HG03196 (cell line): ENCODE data around the gene C22orf15.

ENCODE experiments used
- ATAC-seq: cut with Tn5 transposase; IDR thresholded peaks from one replicate; pipeline ENCODE4 v1.9.1; 2021; ENCODE audit not compliant: unreplicated experiment

Gene C22orf15

DNA sequence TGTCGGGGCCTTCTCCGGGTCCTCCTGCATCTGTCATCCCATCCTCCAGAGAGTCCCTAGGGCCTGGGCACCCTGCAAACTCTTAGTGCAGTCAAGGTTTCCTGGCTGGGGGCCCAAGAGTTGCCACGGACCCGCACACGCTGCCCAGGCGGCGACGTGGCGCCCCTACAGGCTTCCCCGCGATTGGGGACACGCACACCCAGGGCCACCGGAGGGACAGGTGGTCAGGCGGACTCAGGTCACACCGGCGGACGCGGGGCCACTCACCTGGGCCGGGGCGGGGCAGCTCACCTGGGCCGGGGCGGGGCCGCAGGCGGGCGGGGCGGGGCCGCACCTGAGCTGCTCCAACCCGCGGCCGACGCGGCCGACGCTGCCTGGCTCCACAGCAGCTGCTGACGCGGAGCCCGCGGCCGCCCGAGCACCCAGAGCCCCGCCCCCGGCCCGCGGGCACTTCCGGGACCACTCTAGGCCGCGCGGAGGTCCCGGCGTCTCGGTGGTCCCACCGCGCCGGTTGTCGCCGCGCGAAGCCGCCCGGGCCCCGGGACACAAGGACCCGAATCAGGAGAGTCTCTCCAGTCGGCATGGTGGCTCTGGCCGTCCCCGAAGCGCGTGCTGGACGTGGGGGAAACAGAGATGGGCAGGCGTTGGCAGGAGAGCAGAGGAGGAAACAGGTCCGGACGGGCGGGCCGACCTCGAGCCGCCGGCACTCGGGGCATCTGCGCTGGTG lies 11.9 kb upstream of the C22orf15 start, which contains the start of gene ZNF70:
ZNF70 (minus strand) TSS at position 399 of the 727 bp plus-strand sequence. CDS start 5,972 bp downstream, outside the sequence.
- peak; percentile 65 for ATAC-seq

GRCh38 chr22:23751441-23751996 lies 11.3 kb upstream of the C22orf15 start:
- peak; percentile 13 for ATAC-seq

DNA sequence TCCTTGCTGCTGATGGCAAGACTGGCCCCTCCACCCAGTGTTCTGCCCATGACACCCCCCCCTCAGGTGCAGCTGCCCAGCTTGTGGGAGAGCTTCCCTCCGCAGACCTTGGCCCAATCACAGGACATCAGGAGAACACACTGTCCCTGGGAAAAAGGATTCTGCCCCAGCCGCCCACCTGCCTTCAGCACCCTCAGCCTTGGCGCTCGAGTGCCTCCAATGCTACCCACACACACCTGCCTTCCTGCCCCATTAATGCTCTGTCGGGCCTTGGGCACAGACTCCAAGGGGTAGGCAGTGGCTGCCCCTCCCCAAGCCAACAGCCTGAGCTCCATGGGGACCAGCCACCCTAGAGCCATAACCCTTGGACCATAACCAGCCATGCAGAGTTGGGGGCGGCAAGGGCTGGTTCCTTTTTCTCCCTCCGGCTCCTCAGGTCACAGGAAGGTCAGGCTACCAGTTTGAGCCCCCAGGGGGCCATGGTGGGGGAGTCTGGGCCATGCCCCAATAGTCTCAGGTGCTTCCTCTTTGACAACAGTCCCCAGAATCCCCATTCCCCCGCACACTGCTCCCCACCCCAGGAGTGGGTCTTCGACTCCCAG lies 10.6 kb upstream of the C22orf15 start:
- no peak for ATAC-seq

DNA sequence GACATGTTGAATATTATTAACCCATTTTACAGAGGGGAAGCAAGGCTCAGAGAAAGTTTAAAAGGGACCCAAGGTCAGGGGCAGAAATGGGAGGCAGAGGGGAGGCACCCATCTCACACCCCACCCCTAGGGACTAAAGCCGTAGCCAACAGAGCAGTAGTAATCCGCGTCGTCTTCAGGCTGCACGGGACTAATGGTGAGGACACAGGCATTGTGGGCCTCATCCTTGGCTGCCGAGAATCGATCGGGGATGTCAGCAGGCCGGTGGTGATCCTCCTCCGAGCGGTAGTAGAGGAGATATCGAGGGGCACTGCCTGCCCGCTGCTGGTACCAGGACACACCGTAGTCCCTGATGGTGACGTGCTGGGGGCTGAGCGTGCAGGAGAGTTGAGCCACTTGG lies 10.0 kb upstream of the C22orf15 start:
- no peak for ATAC-seq

GRCh38 chr22:23753385-23753784 lies 9.4 kb upstream of the C22orf15 start:
- ATAC-seq, result no peak

DNA sequence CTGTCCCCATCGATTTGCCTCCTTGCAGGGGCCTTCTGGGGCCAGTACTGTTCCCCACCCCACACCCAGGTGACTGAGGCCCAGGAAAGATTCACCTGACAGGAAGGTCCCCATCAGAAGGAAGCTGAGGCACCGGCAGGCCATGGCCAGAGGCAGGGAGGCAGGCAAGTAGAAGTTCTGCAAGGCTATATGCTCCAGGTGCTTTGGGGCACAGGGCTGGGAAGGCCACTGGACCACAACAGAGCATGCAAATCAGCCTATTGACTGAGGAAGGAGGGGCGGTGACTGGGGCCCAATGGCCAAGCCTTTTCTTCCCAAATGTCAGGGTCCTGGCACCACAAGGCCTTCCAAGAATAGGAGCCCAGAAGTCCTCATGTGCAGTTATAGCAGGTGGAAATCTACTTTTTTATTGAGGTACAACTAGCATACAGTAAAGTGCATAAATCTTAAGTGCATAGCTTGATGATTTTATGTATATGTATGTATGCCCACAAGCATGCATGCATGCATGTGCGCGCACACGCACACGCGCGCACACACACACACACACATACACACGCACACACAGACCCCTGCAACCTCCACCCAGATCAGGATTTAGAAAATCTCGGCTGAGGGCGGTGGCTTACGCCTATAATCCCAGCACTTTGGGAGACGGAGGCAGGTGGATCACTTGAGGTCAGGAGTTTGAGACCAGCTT lies 8.4 kb upstream of the C22orf15 start, which contains the start of gene VPREB3:
VPREB3 (minus strand) TSS at position 206 of the 700 bp plus-strand sequence; CDS start at position 144, 62 bp downstream.
- ATAC-seq, result no peak

DNA sequence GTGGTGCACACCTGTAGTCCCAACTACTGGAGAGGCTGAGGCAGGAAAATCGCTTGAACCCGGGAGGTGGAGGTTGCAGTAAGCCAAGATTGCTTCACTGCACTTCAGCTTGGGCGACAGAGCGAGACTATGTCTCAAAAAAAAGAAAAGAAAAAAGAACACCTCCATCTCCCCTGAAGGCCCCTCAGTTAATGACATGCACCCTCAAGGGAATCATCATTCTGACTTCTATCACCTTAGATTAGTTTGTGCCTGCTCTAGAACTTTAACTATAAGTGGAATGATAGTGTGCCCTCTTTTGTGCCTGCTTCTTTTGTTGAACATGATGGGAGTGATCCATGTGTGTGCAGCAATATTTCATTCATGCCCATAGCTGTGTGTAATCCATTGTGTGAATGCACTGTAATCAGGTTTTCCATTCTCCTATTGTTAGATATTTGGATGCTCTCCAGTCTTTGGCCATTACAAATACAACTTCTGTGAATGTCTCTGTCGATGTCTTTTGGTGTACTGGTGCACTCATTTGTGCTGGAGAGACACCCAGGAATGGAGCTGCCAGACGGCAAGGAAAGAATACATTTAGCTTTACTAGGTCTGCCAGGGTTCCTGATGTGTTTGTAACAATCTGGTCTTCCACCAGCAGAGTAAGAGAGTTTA lies 7.7 kb upstream of the C22orf15 start:
- no peak for ATAC-seq

- no peak for ATAC-seq
These were observed 7.1 kb upstream of the C22orf15 start for GRCh38 chr22:23755711-23756110.

DNA sequence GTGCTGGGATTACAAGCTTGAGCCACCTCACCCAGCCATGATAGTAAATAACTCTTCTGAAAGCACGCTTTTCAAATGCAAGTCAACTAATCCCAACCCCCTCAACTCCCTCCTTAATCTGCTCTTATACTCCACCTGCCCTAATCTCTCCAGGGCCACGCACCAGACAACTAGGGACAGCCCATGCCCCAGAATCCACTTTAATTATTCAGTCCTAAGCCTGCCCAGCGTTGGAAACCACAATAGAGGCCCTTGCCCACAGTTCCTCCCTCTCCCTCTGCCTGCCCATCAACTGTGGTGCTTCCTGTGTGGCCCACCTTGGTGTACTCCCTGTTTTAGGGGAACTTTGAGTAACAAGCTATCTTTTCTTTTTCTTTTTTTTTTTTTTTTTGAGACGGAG lies 5.9 kb upstream of the C22orf15 start:
- ATAC-seq, result no peak

GRCh38 chr22:23759566-23759965 lies 3.2 kb upstream of the C22orf15 start:
- ATAC-seq, result no peak

GRCh38 chr22:23760056-23760455 lies 2.7 kb upstream of the C22orf15 start:
- no peak for ATAC-seq

DNA sequence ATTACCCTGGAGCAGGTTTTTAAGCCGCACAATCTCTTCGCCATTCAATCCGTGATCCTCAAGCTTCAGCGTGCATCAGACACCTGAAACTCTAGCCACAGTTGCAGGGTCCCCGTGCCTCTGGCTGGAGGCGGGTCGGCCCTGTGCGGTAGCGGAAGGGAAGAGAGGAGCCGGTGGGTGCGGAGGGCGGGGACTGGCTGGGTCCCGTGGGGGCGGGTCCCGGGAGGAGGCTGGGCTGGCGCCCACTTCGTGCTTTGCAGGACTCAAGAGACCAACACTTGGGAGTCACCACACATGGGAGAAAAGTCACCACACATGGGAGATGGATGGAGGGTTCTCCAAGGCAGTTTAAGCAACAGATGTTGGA lies 772 bp downstream of the C22orf15 start:
- no peak for ATAC-seq

DNA sequence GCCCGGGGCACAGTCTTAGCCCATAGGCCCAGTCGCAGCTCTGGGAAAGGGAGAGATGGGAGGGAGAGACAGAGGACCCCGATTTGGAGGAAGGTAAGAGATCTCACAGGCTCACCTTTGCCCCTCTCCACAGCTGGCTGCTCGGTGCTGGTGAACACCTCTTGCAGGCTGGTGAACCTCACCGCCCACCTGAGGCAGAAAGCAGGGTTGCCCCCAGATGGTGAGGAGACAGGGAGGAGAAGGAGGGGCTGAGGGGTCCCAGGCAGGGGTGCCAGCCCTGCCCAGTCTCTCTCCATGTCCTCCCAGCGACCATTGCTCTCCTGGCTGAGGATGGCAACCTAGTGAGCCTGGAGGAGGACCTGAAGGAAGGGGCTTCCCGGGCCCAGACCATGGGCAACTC lies 1.2 kb downstream of the C22orf15 start:
- no peak for ATAC-seq

- ATAC-seq, result no peak
These were observed 2.4 kb downstream of the C22orf15 start for GRCh38 chr22:23764899-23765881.

GRCh38 chr22:23767303-23767672 lies 4.5 kb downstream of the C22orf15 start:
- ATAC-seq, result no peak

GRCh38 chr22:23767673-23768548 lies 5.1 kb downstream of the C22orf15 start, which contains the start of gene CHCHD10:
CHCHD10 (minus strand) TSS chr22:23767972; CDS start chr22:23767874, 98 bp downstream.
- no peak for ATAC-seq

DNA sequence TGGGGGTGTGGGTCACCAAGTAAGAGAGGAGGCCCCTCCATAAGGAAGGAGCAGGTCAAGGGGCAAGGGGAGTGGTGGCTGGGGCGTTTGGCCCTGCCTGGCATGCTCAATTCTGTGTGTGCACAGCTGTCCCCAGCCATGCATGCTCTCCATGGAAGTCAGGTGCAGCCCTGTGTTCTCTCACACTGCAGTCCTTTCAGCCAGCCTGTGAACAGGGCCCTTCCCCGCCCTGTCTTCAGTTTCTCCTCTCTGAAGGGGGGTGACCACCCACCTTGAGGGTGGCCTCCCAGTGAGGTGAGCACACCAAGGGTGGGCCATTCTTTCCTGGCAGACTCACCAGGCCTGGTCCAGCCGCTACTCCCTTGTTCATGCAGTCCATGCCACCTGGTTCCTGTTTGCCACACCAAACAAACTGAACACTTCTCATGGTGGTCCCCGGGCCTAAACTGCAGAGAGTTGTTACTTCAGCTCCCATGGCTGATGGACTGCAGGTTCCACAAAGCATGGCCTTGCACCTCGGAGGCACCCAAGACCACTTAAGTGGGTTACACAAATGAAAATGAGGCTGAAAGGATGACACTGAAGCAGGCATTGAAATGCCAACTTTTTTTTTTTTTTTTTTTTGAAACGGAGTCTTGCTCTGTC lies 6.7 kb downstream of the C22orf15 start:
- no peak for ATAC-seq

- ATAC-seq, result no peak
These were observed 9.5 kb downstream of the C22orf15 start for GRCh38 chr22:23772315-23772648.
